PC-3 (cell line): ENCODE measurements around the gene GCA. TPM values are rescaled to one million over a fixed set of nuclear protein-coding genes. Genes with fewer than 3 reads are reported as not detected.

Experiments
- ATAC-seq: fragments of 200-7000 bp; cut with Tn5 transposase; 2 replicates; pipeline ENCODE4 v1.9.1; 2020; ENCODE audit warnings: mild to moderate bottlenecking, moderate library complexity
- BruUV-seq: library from RNA; stranded (reverse); fragments of 400-500 nt; replicated peaks from 2 replicates; lab custom pipeline; 2021; lab: Mats Ljungman, UMichigan
- CTCF ChIA-PET: fragments of 300-600 bp; sonication (Branson Sonifier 250); formaldehyde crosslinking; loops from one replicate; lab custom pipeline; 2022; ENCODE audit warnings: antibody characterized with exemption; lab: Charles Lee
- POLR2A ChIA-PET: fragments of 300-600 bp; sonication (Branson Sonifier 250); formaldehyde crosslinking; loops from one replicate; lab custom pipeline; 2022; ENCODE audit warnings: antibody characterized with exemption; ENCODE audit not compliant: unreplicated experiment; lab: Charles Lee
- DNase-seq: peaks from one replicate; pipeline ENCODE4 v3.0.0-alpha.2; 2015
- H2AFZ ChIP-seq: fragments of 300-600 bp; sonication (generic); 2 replicates; pipeline ENCODE4 v1.6.0; 2016; ENCODE audit warnings: antibody characterized with exemption, low read length
- H3F3A ChIP-seq: fragments of 300-600 bp; sonication (generic); one replicate; pipeline ENCODE4 v1.6.0; 2017; ENCODE audit warnings: antibody characterized with exemption, low read length, control low read depth, mild to moderate bottlenecking; ENCODE audit not compliant: unreplicated experiment
- H3K27ac ChIP-seq: fragments of 300-600 bp; sonication (generic); 2 replicates; pipeline ENCODE4 v1.5.1; 2016; ENCODE audit warnings: mild to moderate bottlenecking, low read length
- H3K27me3 ChIP-seq: fragments of 300-600 bp; sonication (generic); 2 replicates; pipeline ENCODE4 v1.6.1; 2016; ENCODE audit warnings: low read length, mixed read lengths
- H3K36me3 ChIP-seq: fragments of 300-600 bp; sonication (generic); 2 replicates; pipeline ENCODE4 v1.6.1; 2016; ENCODE audit warnings: low read depth, mixed run types, low read length, mixed read lengths
- H3K4me1 ChIP-seq: fragments of 300-600 bp; sonication (generic); 2 replicates; pipeline ENCODE4 v1.5.1; 2016; ENCODE audit warnings: low read length; ENCODE audit not compliant: insufficient read depth
- H3K4me2 ChIP-seq: fragments of 300-600 bp; sonication (generic); 2 replicates; pipeline ENCODE4 v1.6.0; 2016; ENCODE audit warnings: low read length
- H3K4me3 ChIP-seq: fragments of 300-600 bp; sonication (generic); 2 replicates; pipeline ENCODE4 v1.5.1; 2016; ENCODE audit warnings: mild to moderate bottlenecking, low read length, mixed read lengths
- H3K79me2 ChIP-seq: fragments of 300-600 bp; sonication (generic); 2 replicates; pipeline ENCODE4 v1.6.1; 2017; ENCODE audit warnings: low read length, mixed read lengths
- H3K9ac ChIP-seq: fragments of 300-600 bp; sonication (generic); 2 replicates; pipeline ENCODE4 v1.6.0; 2016; ENCODE audit warnings: mild to moderate bottlenecking, low read length
- H3K9me2 ChIP-seq: fragments of 300-600 bp; sonication (generic); replicated peaks from 2 replicates; pipeline ENCODE4 v1.6.1; 2016; ENCODE audit warnings: mixed run types, low read length, mixed read lengths
- H3K9me3 ChIP-seq: fragments of 300-600 bp; sonication (generic); 2 replicates; pipeline ENCODE4 v1.6.1; 2016; ENCODE audit warnings: low read length, mixed read lengths
- H4K20me1 ChIP-seq: fragments of 300-600 bp; sonication (generic); 2 replicates; pipeline ENCODE4 v1.6.1; 2016; ENCODE audit warnings: low read length, mixed read lengths
- EZH2 ChIP-seq: fragments of 300-600 bp; sonication (generic); IDR thresholded peaks from one replicate; pipeline ENCODE4 v1.6.1; 2017; ENCODE audit warnings: antibody characterized with exemption, mild to moderate bottlenecking, low read length; ENCODE audit not compliant: unreplicated experiment
- EZH2phosphoT487 ChIP-seq: fragments of 300-600 bp; sonication (generic); IDR thresholded peaks from 2 replicates; pipeline ENCODE4 v1.6.1; 2018; ENCODE audit warnings: mild to moderate bottlenecking, antibody characterized with exemption, low read length, borderline replicate concordance
- intact Hi-C: fragments of 100-400 bp; cut with micrococcal nuclease; formaldehyde crosslinking; loops from 2 replicates; pipeline ENCODE4 v1.9.0; 2023
- total RNA-seq: library from RNA; depleted of rRNA; stranded (reverse); fragments of >200 nt; gene quantifications from 2 replicates; pipeline ENCODE4 v1.2.3, GENCODE V29; 2014; rRNA removed
- TF ChIP-seq, protein P1 (sequence below): fragments of 300-600 bp; sonication (generic); conservative IDR thresholded peaks from 2 replicates; pipeline ENCODE4 v1.5.1; 2017; ENCODE audit warnings: antibody characterized with exemption, low read depth, mild to moderate bottlenecking, low read length

Gene GCA
- total RNA-seq, 1 experiment from 2014 or later, result 18.7 TPM

DNA sequence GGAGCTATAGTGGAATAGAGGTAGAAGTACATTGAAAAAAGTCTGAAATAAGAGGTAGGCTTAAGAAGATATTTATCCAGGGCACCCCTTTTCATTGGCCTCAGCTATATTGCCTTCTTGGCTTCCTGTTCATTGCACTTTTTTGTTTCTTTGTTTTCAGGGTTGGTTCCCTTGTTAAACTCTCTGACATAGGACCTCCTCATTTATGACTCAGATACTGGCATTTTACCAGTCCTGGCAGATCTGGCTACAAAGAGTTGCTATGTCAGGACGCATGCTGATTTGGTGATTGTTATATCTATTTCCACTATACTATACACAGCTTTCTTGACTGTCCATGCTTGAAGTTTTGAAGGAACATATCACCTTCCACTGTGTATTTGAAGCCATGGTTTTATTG, 60.0 kb downstream of the GCA start:
- no peak overlapping the region for H3K9ac ChIP-seq
- ChIA-PET CTCF (interaction anchor here (0.5 kb wide), 1 partner anchor 106 kb away, joined by 3 read pairs; no protein-coding TSS in a partner anchor), POLR2A (interaction anchor here (0.6 kb wide), 1 partner anchor 1033 kb away, joined by 18 read pairs; no protein-coding TSS in a partner anchor)
- TF ChIP-seq EZH2phosphoT487, result no peak
- TF ChIP-seq EZH2, result no peak
- TF ChIP-seq, protein P1, sequence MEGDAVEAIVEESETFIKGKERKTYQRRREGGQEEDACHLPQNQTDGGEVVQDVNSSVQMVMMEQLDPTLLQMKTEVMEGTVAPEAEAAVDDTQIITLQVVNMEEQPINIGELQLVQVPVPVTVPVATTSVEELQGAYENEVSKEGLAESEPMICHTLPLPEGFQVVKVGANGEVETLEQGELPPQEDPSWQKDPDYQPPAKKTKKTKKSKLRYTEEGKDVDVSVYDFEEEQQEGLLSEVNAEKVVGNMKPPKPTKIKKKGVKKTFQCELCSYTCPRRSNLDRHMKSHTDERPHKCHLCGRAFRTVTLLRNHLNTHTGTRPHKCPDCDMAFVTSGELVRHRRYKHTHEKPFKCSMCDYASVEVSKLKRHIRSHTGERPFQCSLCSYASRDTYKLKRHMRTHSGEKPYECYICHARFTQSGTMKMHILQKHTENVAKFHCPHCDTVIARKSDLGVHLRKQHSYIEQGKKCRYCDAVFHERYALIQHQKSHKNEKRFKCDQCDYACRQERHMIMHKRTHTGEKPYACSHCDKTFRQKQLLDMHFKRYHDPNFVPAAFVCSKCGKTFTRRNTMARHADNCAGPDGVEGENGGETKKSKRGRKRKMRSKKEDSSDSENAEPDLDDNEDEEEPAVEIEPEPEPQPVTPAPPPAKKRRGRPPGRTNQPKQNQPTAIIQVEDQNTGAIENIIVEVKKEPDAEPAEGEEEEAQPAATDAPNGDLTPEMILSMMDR, result no peak
- peak; percentile 94 for ATAC-seq
- BruUV-seq, result no TSS peak
- H4K20me1 ChIP-seq, result no peaks in the 10 kb centered on the region
- H3K27ac ChIP-seq, result no peak overlapping the region
- peaks cover 7% of the 10 kb centered on the region; the same call in 1 of the 2 replicates for H3K4me1 ChIP-seq
- H3K9me2 ChIP-seq, result no peaks in the 10 kb centered on the region
- intact Hi-C loops, result no loop called here
- no peak overlapping the region for H3K4me2 ChIP-seq
- peaks cover 51% of the 10 kb centered on the region for H3K27me3 ChIP-seq
- no peaks in the 10 kb centered on the region for H3K9me3 ChIP-seq
- H3K79me2 ChIP-seq, result no peaks in the 10 kb centered on the region
- no peak overlapping the region for H3K4me3 ChIP-seq
- peak; percentile 89 for DNase-seq
- H2AFZ ChIP-seq, result no peak overlapping the region
- H3F3A ChIP-seq, result no peaks in the 10 kb centered on the region
- H3K36me3 ChIP-seq, result no peaks in the 10 kb centered on the region

Other genes starting within 250 kb of the GCA start
- gene GCG, start 191.9 kb upstream of the GCA start, total RNA-seq, result not detected in 2 replicates
- not detected in 2 replicates for gene FAP, start 100.7 kb upstream of the GCA start, total RNA-seq
- 7.8 and 9.3 TPM in 2 replicates for gene IFIH1, start 25.4 kb upstream of the GCA start, total RNA-seq